PC-9 (cell line): ENCODE measurements around the gene PPP1R3C. TPM values are rescaled to one million over a fixed set of nuclear protein-coding genes. Genes with fewer than 3 reads are reported as not detected.

Experiments
- BruUV-seq: library from RNA; stranded (reverse); fragments of 400-500 nt; replicated peaks from 2 replicates; lab custom pipeline; 2021; lab: Mats Ljungman, UMichigan
- CTCF ChIA-PET: fragments of 300-600 bp; sonication (Branson Sonifier 250); formaldehyde crosslinking; loops from one replicate; lab custom pipeline; 2022; ENCODE audit warnings: antibody characterized with exemption; lab: Charles Lee
- POLR2A ChIA-PET: fragments of 300-600 bp; sonication (Branson Sonifier 250); formaldehyde crosslinking; loops from one replicate; lab custom pipeline; 2022; ENCODE audit warnings: antibody characterized with exemption; ENCODE audit not compliant: unreplicated experiment; lab: Charles Lee
- DNase-seq, 2 experiments: peaks; one replicate each; pipeline versions ENCODE4 v3.0.0 to v3.0.0-alpha.2; 2015 to 2022; ENCODE audit warnings: mixed read lengths in 1 of 2
- H2AFZ ChIP-seq: fragments of 200-600 bp; sonication (generic); 2 replicates; pipeline ENCODE4 v1.8.1; 2017; ENCODE audit warnings: antibody characterized with exemption
- H3F3A ChIP-seq: fragments of 200-600 bp; sonication (generic); 2 replicates; pipeline ENCODE4 v1.8.1; 2017; ENCODE audit warnings: antibody characterized with exemption, mild to moderate bottlenecking, low read depth; ENCODE audit not compliant: insufficient read depth
- H3K27ac ChIP-seq: fragments of 200-600 bp; sonication (generic); 2 replicates; pipeline ENCODE4 v1.6.1; 2016; ENCODE audit warnings: mixed run types
- H3K27me3 ChIP-seq: fragments of 200-600 bp; sonication (generic); 2 replicates; pipeline ENCODE4 v1.6.1; 2016; ENCODE audit warnings: low read depth, mixed run types; ENCODE audit not compliant: insufficient read depth
- H3K36me3 ChIP-seq: fragments of 200-600 bp; sonication (generic); 2 replicates; pipeline ENCODE4 v1.6.1; 2016; ENCODE audit warnings: low read depth, mixed run types
- H3K4me1 ChIP-seq: fragments of 200-600 bp; sonication (generic); replicated peaks from 2 replicates; pipeline ENCODE4 v1.6.1; 2016; ENCODE audit warnings: mixed run types; ENCODE audit not compliant: insufficient read depth
- H3K4me2 ChIP-seq: fragments of 200-600 bp; sonication (generic); 2 replicates; pipeline ENCODE4 v1.6.1; 2017; ENCODE audit warnings: mixed run types
- H3K4me3 ChIP-seq: fragments of 200-600 bp; sonication (generic); 2 replicates; pipeline ENCODE4 v1.6.1; 2016; ENCODE audit warnings: mixed run types
- H3K79me2 ChIP-seq: fragments of 200-600 bp; sonication (generic); 2 replicates; pipeline ENCODE4 v1.6.1; 2017; ENCODE audit warnings: low read depth, mixed run types
- H3K9me2 ChIP-seq: fragments of 200-600 bp; sonication (generic); 2 replicates; pipeline ENCODE4 v1.8.1; 2017; ENCODE audit warnings: mild to moderate bottlenecking; ENCODE audit not compliant: insufficient read depth
- H3K9me3 ChIP-seq: fragments of 200-600 bp; sonication (generic); 2 replicates; pipeline ENCODE4 v1.8.1; 2016; ENCODE audit warnings: low read depth; ENCODE audit not compliant: insufficient read depth
- H4K20me1 ChIP-seq: fragments of 200-600 bp; sonication (generic); 2 replicates; pipeline ENCODE4 v1.8.1; 2017; ENCODE audit not compliant: insufficient read depth
- EZH2 ChIP-seq: fragments of 200-600 bp; sonication (generic); IDR thresholded peaks from 2 replicates; pipeline ENCODE4 v1.8.0; 2017; ENCODE audit warnings: antibody characterized with exemption, low read depth
- intact Hi-C: fragments of 100-400 bp; cut with micrococcal nuclease; formaldehyde crosslinking; loops from one replicate; pipeline ENCODE4 v1.10.0; 2022; ENCODE audit not compliant: unreplicated experiment
- total RNA-seq: library from RNA; stranded (reverse); gene quantifications from 2 replicates; pipeline ENCODE4 v1.2.3, GENCODE V29; 2021
- TF ChIP-seq, protein P1 (sequence below): fragments of 200-600 bp; sonication (generic); conservative IDR thresholded peaks from 2 replicates; pipeline ENCODE4 v1.6.1; 2017; ENCODE audit warnings: mixed run types, antibody characterized with exemption, mild to moderate bottlenecking, moderate library complexity

PPP1R3C gene
- total RNA-seq, 1 experiment from 2014 or later, result 1.8 TPM

DNA sequence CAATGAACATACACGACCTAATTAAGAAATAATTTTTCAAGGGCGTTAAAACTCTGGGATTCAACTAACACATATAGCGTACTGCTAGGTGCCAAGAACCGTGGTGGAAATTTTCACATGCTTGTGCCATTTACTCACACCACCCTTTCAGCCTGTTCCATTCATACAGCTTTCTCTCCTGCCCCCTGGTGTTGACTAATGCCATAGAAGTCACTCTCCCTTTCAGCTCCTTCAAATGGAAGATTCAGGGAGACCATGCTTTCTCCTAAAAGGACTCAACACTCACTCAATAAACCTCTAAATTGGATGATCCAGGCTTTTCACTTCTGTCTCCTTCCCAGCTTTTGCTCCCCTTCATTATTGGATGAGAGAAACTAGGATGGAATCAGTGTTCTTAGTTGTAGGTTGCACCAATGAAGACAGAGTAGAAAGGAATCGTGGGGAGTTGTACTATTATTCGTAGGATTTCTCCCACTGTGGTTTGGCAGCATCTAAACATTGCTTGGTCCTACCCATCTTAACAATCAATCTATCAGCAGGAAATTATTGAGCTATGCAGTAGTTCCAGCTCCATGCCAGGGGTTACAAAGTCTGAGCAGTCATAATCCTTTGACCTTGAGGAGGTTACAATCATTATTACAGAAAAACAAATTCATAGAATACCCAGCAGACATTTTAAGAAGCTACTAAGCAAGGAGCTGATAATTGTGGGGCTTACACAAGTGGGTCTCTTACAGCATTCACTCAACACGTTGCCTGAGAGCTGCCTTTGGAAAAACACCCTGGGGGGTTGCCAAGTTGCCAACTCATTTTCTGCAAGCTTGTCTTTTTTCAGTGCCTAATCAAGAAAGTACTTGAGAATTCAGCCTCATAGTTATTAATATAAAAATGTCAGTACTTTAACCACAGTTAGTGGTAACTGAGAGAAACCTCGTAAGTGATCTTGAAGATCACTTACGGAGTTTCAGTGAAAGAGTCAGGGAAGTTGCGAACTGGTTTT, 2.8 kb upstream of the PPP1R3C start:
- no peaks in the 10 kb centered on the region for H3F3A ChIP-seq
- H3K36me3 ChIP-seq, result no peaks in the 10 kb centered on the region
- no peak overlapping the region for H2AFZ ChIP-seq
- intact Hi-C loops, result loop anchor here (1.0 to 10.0 kb wide), 4 partner anchors 83 to 247 kb away; no protein-coding TSS in a partner anchor
- TF ChIP-seq, protein P1, sequence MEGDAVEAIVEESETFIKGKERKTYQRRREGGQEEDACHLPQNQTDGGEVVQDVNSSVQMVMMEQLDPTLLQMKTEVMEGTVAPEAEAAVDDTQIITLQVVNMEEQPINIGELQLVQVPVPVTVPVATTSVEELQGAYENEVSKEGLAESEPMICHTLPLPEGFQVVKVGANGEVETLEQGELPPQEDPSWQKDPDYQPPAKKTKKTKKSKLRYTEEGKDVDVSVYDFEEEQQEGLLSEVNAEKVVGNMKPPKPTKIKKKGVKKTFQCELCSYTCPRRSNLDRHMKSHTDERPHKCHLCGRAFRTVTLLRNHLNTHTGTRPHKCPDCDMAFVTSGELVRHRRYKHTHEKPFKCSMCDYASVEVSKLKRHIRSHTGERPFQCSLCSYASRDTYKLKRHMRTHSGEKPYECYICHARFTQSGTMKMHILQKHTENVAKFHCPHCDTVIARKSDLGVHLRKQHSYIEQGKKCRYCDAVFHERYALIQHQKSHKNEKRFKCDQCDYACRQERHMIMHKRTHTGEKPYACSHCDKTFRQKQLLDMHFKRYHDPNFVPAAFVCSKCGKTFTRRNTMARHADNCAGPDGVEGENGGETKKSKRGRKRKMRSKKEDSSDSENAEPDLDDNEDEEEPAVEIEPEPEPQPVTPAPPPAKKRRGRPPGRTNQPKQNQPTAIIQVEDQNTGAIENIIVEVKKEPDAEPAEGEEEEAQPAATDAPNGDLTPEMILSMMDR, result peak; percentile 69
- TF ChIP-seq EZH2, result no peak
- ChIA-PET POLR2A (no interaction called here), CTCF (interaction anchor here (0.6 to 1.5 kb wide), 5 partner anchors 83 to 338 kb away, joined by 3 to 10 read pairs (median 5); no protein-coding TSS in a partner anchor)
- H3K27me3 ChIP-seq, result no peaks in the 10 kb centered on the region
- no peak overlapping the region for H3K4me3 ChIP-seq
- DNase-seq, result peak in 1 of 2 experiments; percentile 36
- H3K9me3 ChIP-seq, result no peaks in the 10 kb centered on the region
- H3K27ac ChIP-seq, result no peak overlapping the region
- H3K4me1 ChIP-seq, result no peaks in the 10 kb centered on the region
- H3K9me2 ChIP-seq, result no peaks in the 10 kb centered on the region
- no peak overlapping the region for H3K4me2 ChIP-seq
- no peaks in the 10 kb centered on the region for H3K79me2 ChIP-seq
- BruUV-seq, result no TSS peak
- H4K20me1 ChIP-seq, result no peaks in the 10 kb centered on the region

DNA sequence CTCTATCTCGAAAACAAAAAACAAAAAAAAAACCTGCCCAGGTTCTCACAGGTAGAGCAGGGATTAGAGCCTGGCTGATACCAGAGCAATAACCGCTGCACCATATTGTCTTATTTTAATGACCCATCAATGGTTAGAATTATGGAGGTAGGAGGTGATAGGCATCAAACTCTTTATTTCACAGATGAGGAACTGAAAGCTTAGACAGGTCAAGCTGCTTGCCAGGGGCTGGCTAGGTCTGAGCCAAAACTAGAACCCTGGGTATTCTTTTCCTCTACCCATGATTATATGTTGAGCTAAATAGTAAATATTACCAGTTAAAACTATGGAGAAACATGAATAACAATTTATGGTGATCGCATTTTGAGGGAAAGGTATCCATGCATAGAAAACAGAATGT, 2.0 kb upstream of the PPP1R3C start:
- no peak for TF ChIP-seq EZH2
- TF ChIP-seq, protein P1, result no peak
- no peaks in the 10 kb centered on the region for H3K27me3 ChIP-seq
- H3K27ac ChIP-seq, result no peak overlapping the region
- H3K9me2 ChIP-seq, result no peaks in the 10 kb centered on the region
- intact Hi-C loops, result loop anchor here (1.0 to 10.0 kb wide), 4 partner anchors 83 to 246 kb away; no protein-coding TSS in a partner anchor
- H3F3A ChIP-seq, result no peaks in the 10 kb centered on the region
- H3K4me2 ChIP-seq, result no peak overlapping the region
- POLR2A ChIA-PET, result no interaction called here
- H3K4me3 ChIP-seq, result no peak overlapping the region
- no peaks in the 10 kb centered on the region for H3K9me3 ChIP-seq
- no peak overlapping the region for H2AFZ ChIP-seq
- no peaks in the 10 kb centered on the region for H4K20me1 ChIP-seq
- CTCF ChIA-PET, result interaction anchor here (0.6 to 1.5 kb wide), 7 partner anchors 18 to 337 kb away, joined by 3 to 10 read pairs (median 5); no protein-coding TSS in a partner anchor
- no peaks in the 10 kb centered on the region for H3K79me2 ChIP-seq
- no peaks in the 10 kb centered on the region for H3K36me3 ChIP-seq
- no TSS peak for BruUV-seq
- no peaks in the 10 kb centered on the region for H3K4me1 ChIP-seq
- DNase-seq, result no peak

DNA sequence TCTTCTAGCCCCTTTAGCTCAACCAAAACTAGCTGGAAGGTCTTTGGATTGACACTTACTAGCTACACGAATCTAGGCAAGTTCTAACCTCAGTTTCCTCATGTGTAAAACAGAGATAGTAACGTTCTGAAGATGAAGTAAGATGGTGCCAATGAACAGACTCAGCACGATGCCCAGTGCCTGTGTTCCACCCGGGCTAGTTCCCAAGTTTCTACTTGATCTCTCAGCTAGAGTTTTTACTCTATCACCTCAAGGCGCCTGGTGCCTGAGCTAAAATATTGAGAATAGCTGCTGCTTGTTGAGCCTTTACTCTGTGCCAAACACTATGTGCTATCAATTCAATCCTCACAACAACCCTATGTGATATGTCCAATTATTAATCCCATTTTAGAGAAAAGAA, 1.4 kb upstream of the PPP1R3C start:
- intact Hi-C loops, result loop anchor here (2.0 to 10.0 kb wide), 3 partner anchors 111 to 245 kb away; no protein-coding TSS in a partner anchor
- no TSS peak for BruUV-seq
- H3K27ac ChIP-seq, result no peak overlapping the region
- H3K9me3 ChIP-seq, result no peaks in the 10 kb centered on the region
- H3K4me1 ChIP-seq, result no peaks in the 10 kb centered on the region
- no peaks in the 10 kb centered on the region for H3K79me2 ChIP-seq
- no peak for DNase-seq
- H3K9me2 ChIP-seq, result no peaks in the 10 kb centered on the region
- ChIA-PET POLR2A (interaction anchor here (0.6 kb wide), 1 partner anchor 141 kb away, joined by 3 read pairs; no protein-coding TSS in a partner anchor), CTCF (interaction anchor here (0.6 to 0.7 kb wide), 2 partner anchors 17 to 135 kb away, joined by 3 read pairs; no protein-coding TSS in a partner anchor)
- no peak for TF ChIP-seq EZH2
- TF ChIP-seq, protein P1, result no peak
- H2AFZ ChIP-seq, result no peak overlapping the region
- H4K20me1 ChIP-seq, result no peaks in the 10 kb centered on the region
- no peak overlapping the region for H3K4me3 ChIP-seq
- no peak overlapping the region for H3K4me2 ChIP-seq
- H3K27me3 ChIP-seq, result no peaks in the 10 kb centered on the region
- H3F3A ChIP-seq, result no peaks in the 10 kb centered on the region
- H3K36me3 ChIP-seq, result no peaks in the 10 kb centered on the region
